B cell (primary cell): ENCODE results near the gene ABHD16A. TPM values are rescaled to one million over a fixed set of nuclear protein-coding genes. Genes with fewer than 3 reads are reported as not detected.

ENCODE experiments used
- ATAC-seq: fragments of 200-7000 bp; cut with Tn5 transposase; one replicate; pipeline ENCODE4 v1.10.0; 2021; ENCODE audit warnings: low read depth, mild to moderate bottlenecking, moderate number of reproducible peaks, moderate library complexity
- CTCF ChIA-PET: fragments of 350-600 bp; sonication (Branson Sonifier 250); formaldehyde crosslinking; loops from one replicate; lab custom pipeline; 2021; ENCODE audit warnings: antibody characterized with exemption, inconsistent platforms; lab: Charles Lee
- POLR2A ChIA-PET: fragments of 350-600 bp; sonication (Branson Sonifier 250); formaldehyde crosslinking; loops from one replicate; lab custom pipeline; 2021; ENCODE audit warnings: antibody characterized with exemption; lab: Charles Lee
- DNase-seq: peaks from one replicate; pipeline ENCODE4 v3.0.0; 2013
- H2AFZ ChIP-seq: 2 replicates; pipeline ENCODE4 v1.6.1; 2012; ENCODE audit warnings: mild to moderate bottlenecking, low read depth, low read length; ENCODE audit not compliant: insufficient read depth, poor library complexity, severe bottlenecking
- H3K27ac ChIP-seq, 2 donors: 1 replicate in 1 of 2; 2 replicates in 1 of 2; pipeline ENCODE4 v1.5.1; 2012 to 2013; ENCODE audit warnings: low read length in 2 of 2, mild to moderate bottlenecking in 2 of 2, moderate library complexity in 1 of 2
- H3K27me3 ChIP-seq, 4 experiments: fragments of 200-600 bp in 1 of 4; sonication (generic) in 1 of 4; replicated peaks in 1 of 4; 1 replicate in 2 of 4; 2 replicates in 2 of 4; pipeline versions ENCODE4 v1.6.1 to v1.7.0; 2013 to 2016; ENCODE audit warnings: low read length in 3 of 4, mild to moderate bottlenecking in 2 of 4, mixed read lengths in 1 of 4, moderate library complexity in 1 of 4; ENCODE audit not compliant: insufficient read depth in 4 of 4, control insufficient read depth in 3 of 4; ENCODE audit errors: control extremely low read depth in 1 of 4
- H3K36me3 ChIP-seq, 2 experiments: replicated peaks in 1 of 2; 1 replicate in 1 of 2; 2 replicates in 1 of 2; pipeline versions ENCODE4 v1.6.1 to v1.7.1; 2013; ENCODE audit warnings: low read length in 1 of 2; ENCODE audit not compliant: insufficient read depth in 2 of 2, control insufficient read depth in 1 of 2; ENCODE audit errors: control extremely low read depth in 1 of 2, extremely low read depth in 1 of 2
- H3K4me1 ChIP-seq, 2 donors: fragments of 200-600 bp in 1 of 2; sonication (generic) in 1 of 2; 1 replicate in 1 of 2; 2 replicates in 1 of 2; pipeline versions ENCODE4 v1.5.1 to v1.6.1; 2013 to 2017; ENCODE audit warnings: low read length in 2 of 2; ENCODE audit not compliant: control insufficient read depth in 2 of 2, insufficient read depth in 2 of 2
- H3K4me2 ChIP-seq: replicated peaks from 2 replicates; pipeline ENCODE3; 2012; ENCODE audit warnings: mild to moderate bottlenecking, low read depth, low read length; ENCODE audit not compliant: poor library complexity, severe bottlenecking
- H3K4me3 ChIP-seq, 5 experiments: fragments of 200-600 bp in 1 of 5; sonication (generic) in 1 of 5; 1 replicate in 3 of 5; 2 replicates in 2 of 5; pipeline versions ENCODE4 v1.5.1 to v1.7.0; 2011 to 2016; ENCODE audit warnings: low read length in 4 of 5, mild to moderate bottlenecking in 4 of 5, low read depth in 2 of 5, control low read depth in 1 of 5, moderate library complexity in 1 of 5; ENCODE audit not compliant: insufficient read depth in 1 of 5; ENCODE audit errors: control extremely low read depth in 1 of 5, extremely low read depth in 1 of 5
- H3K79me2 ChIP-seq: fragments of 200-600 bp; sonication (generic); one replicate; pipeline ENCODE4 v1.6.0; 2016; ENCODE audit warnings: low read length; ENCODE audit not compliant: control insufficient read depth, insufficient read depth
- H3K9ac ChIP-seq: fragments of 200-600 bp; sonication (generic); 2 replicates; pipeline ENCODE4 v1.6.1; 2017; ENCODE audit warnings: mild to moderate bottlenecking, low read length, moderate library complexity
- H3K9me3 ChIP-seq, 3 donors: one replicate each; pipeline versions ENCODE4 v1.6.1 to v1.7.1; 2013; ENCODE audit warnings: low read length in 2 of 3; ENCODE audit not compliant: control insufficient read depth in 2 of 3, insufficient read depth in 1 of 3; ENCODE audit errors: control extremely low read depth in 1 of 3
- H4K20me1 ChIP-seq: 2 replicates; pipeline ENCODE4 v1.6.0; 2012; ENCODE audit warnings: mild to moderate bottlenecking, low read length; ENCODE audit not compliant: insufficient read depth, control insufficient read depth, poor library complexity, severe bottlenecking
- H3K27ac Mint-ChIP-seq: one replicate; pipeline ENCODE4 v1.8.0; 2021; ENCODE audit warnings: mixed read lengths
- H3K27me3 Mint-ChIP-seq: one replicate; pipeline ENCODE4 v1.8.0; 2021; ENCODE audit warnings: mixed read lengths
- H3K4me1 Mint-ChIP-seq: one replicate; pipeline ENCODE4 v1.8.0; 2021; ENCODE audit warnings: mixed read lengths
- H3K4me3 Mint-ChIP-seq: one replicate; pipeline ENCODE4 v1.8.0; 2021; ENCODE audit warnings: mixed read lengths
- H3K9me3 Mint-ChIP-seq: one replicate; pipeline ENCODE4 v1.8.0; 2022; ENCODE audit warnings: mixed read lengths; ENCODE audit not compliant: insufficient read depth
- EZH2 ChIP-seq: IDR thresholded peaks from 2 replicates; pipeline ENCODE4 v1.6.1; 2012; ENCODE audit warnings: borderline replicate concordance, low read depth, mild to moderate bottlenecking, moderate library complexity, low read length; ENCODE audit not compliant: insufficient read depth, poor library complexity, severe bottlenecking
- WGBS: methylation state at CpG from one replicate; pipeline ENCODE4 v1.1.5; 2013; ENCODE audit warnings: missing lambda C conversion rate; ENCODE audit not compliant: insufficient coverage; 5-methylcytosine and 5-hydroxymethylcytosine counted together
- intact Hi-C: fragments of 100-400 bp; cut with micrococcal nuclease; formaldehyde crosslinking; loops from one replicate; pipeline ENCODE4 v1.10.0; 2022
- polyA plus RNA-seq: library from polyadenylated mRNA; depleted of rRNA; stranded (reverse); fragments of >200 nt; gene quantifications from 2 replicates; pipeline ENCODE4 v1.2.3, GENCODE V29; 2012
- total RNA-seq, 2 donors: library from RNA; stranded (reverse); fragments of 120-200 nt in 1 of 2; gene quantifications; 1 replicate in 1 of 2; 2 replicates in 1 of 2; pipeline versions ENCODE4 v1.2.3 to v1.2.4, GENCODE V29; 2013 to 2022
- TF ChIP-seq, protein P1 (sequence below): fragments of 200-600 bp; IDR thresholded peaks from one replicate; pipeline ENCODE4 v1.8.0; 2022; ENCODE audit warnings: antibody characterized with exemption, mild to moderate bottlenecking

Gene ABHD16A
- total and polyA plus RNA-seq, 2 donors (not counting 1 experiment from before 2014, with no cell fraction given), result 78.3 to 97.5 TPM

DNA sequence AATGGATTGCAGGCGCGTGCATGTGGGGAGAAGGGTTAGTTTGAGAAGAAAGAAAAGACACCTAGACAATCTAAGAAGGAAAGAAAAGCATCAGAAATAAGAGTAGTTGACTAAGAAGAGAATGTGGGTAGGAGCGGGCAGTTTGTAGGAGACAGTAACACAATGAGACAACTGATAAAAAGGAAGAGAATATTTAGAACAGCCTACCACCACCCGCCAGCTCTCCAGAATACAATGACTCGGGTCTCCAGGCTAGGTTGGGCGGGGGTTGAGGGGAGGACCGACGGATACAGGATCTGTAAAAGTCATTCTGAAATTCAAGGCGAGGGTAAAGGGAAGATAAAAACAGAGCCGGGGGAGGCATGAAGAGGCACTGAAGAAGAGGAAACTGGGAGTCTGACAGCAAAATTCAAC, 712 bp downstream of the ABHD16A start:
- no peak for ATAC-seq
- H3K4me1 Mint-ChIP-seq, result peaks cover 32% of the 10 kb centered on the region
- H3K36me3 ChIP-seq, result peaks cover 0 to 31% of the 10 kb centered on the region in 2 experiments
- no peaks in the 10 kb centered on the region for H3K9me3 Mint-ChIP-seq
- H3K4me2 ChIP-seq, result peak overlapping the region; percentile 75
- peak overlapping the region; percentile 98 for H3K4me3 Mint-ChIP-seq
- no peaks in the 10 kb centered on the region for H3K27me3 ChIP-seq
- ChIA-PET POLR2A (interaction anchor here (1.1 to 1.9 kb wide), 6 partner anchors 25 to 160 kb away, joined by 3 to 16 read pairs (median 6); partner anchors contain the start of genes BAG6, DDAH2, HSPA1B and NEU1), CTCF (interaction anchor here (0.9 to 2.3 kb wide), 8 partner anchors 27 to 129 kb away, joined by 3 to 11 read pairs (median 6); partner anchors contain the start of genes DDAH2 and LSM2)
- H3K4me1 ChIP-seq, result peaks cover 20 to 28% of the 10 kb centered on the region in 2 donors
- H3K27ac Mint-ChIP-seq, result peak overlapping the region; percentile 91
- no peak for TF ChIP-seq EZH2
- TF ChIP-seq, protein P1, sequence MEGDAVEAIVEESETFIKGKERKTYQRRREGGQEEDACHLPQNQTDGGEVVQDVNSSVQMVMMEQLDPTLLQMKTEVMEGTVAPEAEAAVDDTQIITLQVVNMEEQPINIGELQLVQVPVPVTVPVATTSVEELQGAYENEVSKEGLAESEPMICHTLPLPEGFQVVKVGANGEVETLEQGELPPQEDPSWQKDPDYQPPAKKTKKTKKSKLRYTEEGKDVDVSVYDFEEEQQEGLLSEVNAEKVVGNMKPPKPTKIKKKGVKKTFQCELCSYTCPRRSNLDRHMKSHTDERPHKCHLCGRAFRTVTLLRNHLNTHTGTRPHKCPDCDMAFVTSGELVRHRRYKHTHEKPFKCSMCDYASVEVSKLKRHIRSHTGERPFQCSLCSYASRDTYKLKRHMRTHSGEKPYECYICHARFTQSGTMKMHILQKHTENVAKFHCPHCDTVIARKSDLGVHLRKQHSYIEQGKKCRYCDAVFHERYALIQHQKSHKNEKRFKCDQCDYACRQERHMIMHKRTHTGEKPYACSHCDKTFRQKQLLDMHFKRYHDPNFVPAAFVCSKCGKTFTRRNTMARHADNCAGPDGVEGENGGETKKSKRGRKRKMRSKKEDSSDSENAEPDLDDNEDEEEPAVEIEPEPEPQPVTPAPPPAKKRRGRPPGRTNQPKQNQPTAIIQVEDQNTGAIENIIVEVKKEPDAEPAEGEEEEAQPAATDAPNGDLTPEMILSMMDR, result no peak
- intact Hi-C loops, result loop anchor here (5.0 kb wide), 1 partner anchor 35 kb away; the partner anchor contains the start of genes CSNK2B and LY6G5B
- H3K27ac ChIP-seq, result peak overlapping the region; percentile 87 to 93
- H3K27me3 Mint-ChIP-seq, result no peaks in the 10 kb centered on the region
- no peaks in the 10 kb centered on the region for H3K9me3 ChIP-seq
- no peaks in the 10 kb centered on the region for H4K20me1 ChIP-seq
- peak overlapping the region; percentile 97 for H3K9ac ChIP-seq
- peak overlapping the region; percentile 89 for H2AFZ ChIP-seq
- H3K4me3 ChIP-seq, result peak overlapping the region; percentile 65 to 98 (median 96)
- WGBS, result 0% methylated on average over 5 of the region's 10 CpGs
- peaks cover 42% of the 10 kb centered on the region for H3K79me2 ChIP-seq
- DNase-seq, result no peak

- 27% methylated on average over 6 of the region's 7 CpGs for WGBS
- POLR2A ChIA-PET, result no interaction called here
- H3K79me2 ChIP-seq, result peaks cover 42% of the 10 kb centered on the region
- peak overlapping the region; percentile 65 to 98 (median 96) for H3K4me3 ChIP-seq
- H3K4me1 Mint-ChIP-seq, result peaks cover 32% of the 10 kb centered on the region
- peak overlapping the region; percentile 98 for H3K4me3 Mint-ChIP-seq
- no peaks in the 10 kb centered on the region for H4K20me1 ChIP-seq
- H3K4me1 ChIP-seq, result peaks cover 20 to 28% of the 10 kb centered on the region in 2 donors
- peak overlapping the region; percentile 89 for H2AFZ ChIP-seq
- H3K27ac Mint-ChIP-seq, result peak overlapping the region; percentile 91
- ATAC-seq (no peak), DNase-seq (no peak)
- peaks cover 0 to 36% of the 10 kb centered on the region in 2 experiments for H3K36me3 ChIP-seq
- no peaks in the 10 kb centered on the region for H3K9me3 ChIP-seq
- CTCF ChIA-PET, result interaction anchor here (1.7 to 2.3 kb wide), 2 partner anchors 68 to 129 kb away, joined by 8 to 11 read pairs; no protein-coding TSS in a partner anchor
- H3K4me2 ChIP-seq, result peak overlapping the region; percentile 75
- no peaks in the 10 kb centered on the region for H3K27me3 ChIP-seq
- no peaks in the 10 kb centered on the region for H3K9me3 Mint-ChIP-seq
- no peaks in the 10 kb centered on the region for H3K27me3 Mint-ChIP-seq
- TF ChIP-seq, protein P1, result no peak
- no peak for TF ChIP-seq EZH2
- peak overlapping the region in 1 of 2 donors; percentile 93 for H3K27ac ChIP-seq
- peak overlapping the region; percentile 97 for H3K9ac ChIP-seq
- intact Hi-C loops, result loop anchor here (5.0 kb wide), 1 partner anchor 35 kb away; the partner anchor contains the start of genes CSNK2B and LY6G5B
Observed at GRCh38 chr6:31701666-31702404, 1.3 kb downstream of the ABHD16A start.
